K562 (cell line): ENCODE data around the gene KCNH2. TPM values are rescaled to one million over a fixed set of nuclear protein-coding genes. Genes with fewer than 3 reads are reported as not detected.

Source experiments
- FOXM1 ChIP-seq, 2 experiments: fragments of 450-650 bp in 1 of 2; sonication (generic) in 1 of 2; formaldehyde crosslinking in 1 of 2; IDR thresholded peaks; 2 replicates each; pipeline versions ENCODE4 v1.6.1 to v1.9.0; 2017 to 2022; ENCODE audit warnings: low read depth in 2 of 2, mild to moderate bottlenecking in 2 of 2, missing genetic modification reagents in 1 of 2, moderate library complexity in 1 of 2
- HNRNPK ChIP-seq: fragments of 200-400 bp; formaldehyde crosslinking; IDR thresholded peaks from one replicate; pipeline ENCODE4 v1.6.1; 2018; ENCODE audit warnings: mild to moderate bottlenecking, low read depth, low read length; ENCODE audit not compliant: poor library complexity, severe bottlenecking
- HSF4 ChIP-seq: fragments of 250-450 bp; sonication (Bioruptor Pico); IDR thresholded peaks from 2 replicates; pipeline ENCODE4 v2.1.2; 2022; ENCODE audit warnings: mild to moderate bottlenecking, moderate library complexity, borderline replicate concordance
- ILK ChIP-seq: fragments of 450-650 bp; IDR thresholded peaks from 2 replicates; pipeline ENCODE4 v1.6.1; 2016; ENCODE audit warnings: missing genetic modification characterization, low read depth, mild to moderate bottlenecking, missing compliant biosample characterization, moderate library complexity, borderline replicate concordance
- MCM7 ChIP-seq, 2 experiments: fragments of 450-650 bp; IDR thresholded peaks; 2 replicates each; pipeline ENCODE4 v1.6.1; 2016 to 2018
- NR2C2 ChIP-seq, 2 experiments: fragments of 200-800 bp in 1 of 2; sonication (Bioruptor generic) in 1 of 2; sonication (generic) in 1 of 2; formaldehyde crosslinking in 1 of 2; IDR thresholded peaks; 2 replicates each; pipeline versions ENCODE4 v1.6.1 to v1.8.0; 2016 to 2022; ENCODE audit warnings: mild to moderate bottlenecking in 1 of 2, missing compliant biosample characterization in 1 of 2, missing genetic modification characterization in 1 of 2, missing genetic modification reagents in 1 of 2
- SREBF1 ChIP-seq: fragments of 150-350 bp; IDR thresholded peaks from 2 replicates; pipeline ENCODE4 v1.6.1; 2014; ENCODE audit warnings: antibody characterized with exemption, low read depth, low read length, borderline replicate concordance
- ZNF436 ChIP-seq: fragments of 250-450, 450-650 bp; sonication (Bioruptor Pico); formaldehyde crosslinking; IDR thresholded peaks from 2 replicates; pipeline ENCODE4 v1.7.0; 2020; ENCODE audit warnings: mild to moderate bottlenecking
- ZNF444 ChIP-seq: fragments of 250-450 bp; sonication (Bioruptor Pico); IDR thresholded peaks from 2 replicates; pipeline ENCODE4 v1.4.0; 2020; ENCODE audit warnings: mild to moderate bottlenecking, moderate library complexity
- ZNF561 ChIP-seq: fragments of 450-650 bp; formaldehyde crosslinking; conservative IDR thresholded peaks from 2 replicates; pipeline ENCODE4 v1.4.0; 2020; ENCODE audit warnings: mild to moderate bottlenecking, moderate library complexity
- polyA plus RNA-seq, 8 experiments: library from polyadenylated mRNA; depleted of rRNA in 4 of 8; stranded (reverse) in 5 of 8; unstranded in 3 of 8; fragments of >200 nt; fragmentation: Nextera tagmentation in 2 of 8; fragmentation: Illumina TruSeq in 1 of 8; extraction: Ambion mirVana in 2 of 8; extraction: Trizol in 1 of 8; gene quantifications; 2 replicates each; pipeline versions ENCODE4 v1.2.1 to v1.2.3, GENCODE V29; 2011 to 2014; ENCODE audit warnings: inconsistent platforms in 1 of 8, missing spikeins in 1 of 8
- total RNA-seq, 7 experiments: library from RNA; depleted of rRNA in 6 of 7; stranded (reverse); fragments of >200 nt in 6 of 7; fragmentation: Illumina TruSeq in 2 of 7; extraction: Trizol in 2 of 7; gene quantifications; 2 replicates each; pipeline versions ENCODE4 v1.2.1 to v1.2.3, GENCODE V29; 2011 to 2021; ENCODE audit warnings: low replicate concordance in 1 of 7
- TF ChIP-seq, protein P1 (sequence below), 2 experiments: fragments of 250-450 bp in 1 of 2; fragments of 450-650 bp in 1 of 2; sonication (Bioruptor Pico) in 1 of 2; IDR thresholded peaks; 2 replicates each; pipeline versions ENCODE4 v1.6.1 to v1.8.0; 2016 to 2021; ENCODE audit warnings: mild to moderate bottlenecking in 2 of 2, moderate library complexity in 2 of 2, missing compliant biosample characterization in 1 of 2, missing genetic modification characterization in 1 of 2
- TF ChIP-seq, protein P2 (sequence below): fragments of 250-450 bp; sonication (Bioruptor Pico); IDR thresholded peaks from 2 replicates; pipeline ENCODE4 v1.8.0; 2022; ENCODE audit warnings: inconsistent platforms, mild to moderate bottlenecking, moderate library complexity, borderline replicate concordance
- TF ChIP-seq, protein P3 (sequence below): IDR thresholded peaks from 3 replicates; pipeline ENCODE4 v1.6.1; 2011; ENCODE audit warnings: borderline replicate concordance, mild to moderate bottlenecking; ENCODE audit not compliant: insufficient read length, insufficient read depth
- TF ChIP-seq, protein P4 (sequence below): fragments of 250-450 bp; sonication (Bioruptor Pico); IDR thresholded peaks from 2 replicates; pipeline ENCODE4 v1.8.0; 2021; ENCODE audit warnings: moderate library complexity, mild to moderate bottlenecking, inconsistent platforms
- TF ChIP-seq, protein P5 (sequence below): fragments of 250-450 bp; sonication (Bioruptor Pico); IDR thresholded peaks from 2 replicates; pipeline ENCODE4 v1.8.0; 2022; ENCODE audit warnings: moderate library complexity, mild to moderate bottlenecking, inconsistent platforms

Gene KCNH2
- total and polyA plus RNA-seq, 9 of the 15 experiments (the other 6 are each of a cell fraction or from before 2014, with no cell fraction given): 18.1 to 368 (median 218) TPM

DNA sequence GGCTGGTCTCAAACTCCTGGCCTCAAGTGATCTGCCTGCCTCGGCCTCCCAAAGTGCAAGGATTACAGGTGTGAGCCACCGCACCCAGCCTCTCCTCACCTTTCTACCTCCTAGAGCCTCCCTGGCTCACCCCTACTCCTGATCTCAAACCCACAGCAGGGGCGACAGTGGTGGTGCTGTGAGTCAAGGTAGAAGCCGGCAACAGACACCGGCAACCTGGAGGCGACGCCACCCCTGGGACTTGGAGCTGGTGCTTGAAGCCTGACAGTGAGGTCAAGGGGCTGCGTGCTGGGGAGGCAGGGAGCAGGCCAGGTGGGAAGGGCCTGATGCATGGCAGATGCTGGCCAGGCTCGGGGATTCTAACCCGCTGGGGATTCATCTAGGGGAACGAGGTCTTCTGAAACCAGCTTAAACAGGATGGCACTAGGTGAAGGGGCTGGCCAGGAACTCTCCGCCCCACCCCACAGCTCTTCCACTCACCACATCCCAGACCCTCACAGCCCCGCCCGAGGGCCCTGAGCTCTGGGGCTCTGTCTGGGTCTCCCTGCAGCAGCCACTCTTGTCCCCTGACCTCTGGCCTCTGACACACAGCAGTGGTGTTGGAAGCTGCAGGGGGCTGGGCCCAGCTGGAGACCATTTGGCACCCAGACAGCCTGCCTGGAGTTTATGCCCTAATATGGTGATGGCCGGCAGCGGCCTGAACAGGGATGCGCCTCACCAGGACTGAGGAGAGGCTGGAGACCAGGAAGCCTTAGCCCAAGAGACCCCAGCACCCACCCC lies 16.4 kb downstream of the KCNH2 start (continued):
- TF ChIP-seq ZNF444 (no peak), MCM7 (IDR thresholded peaks at IDR 0.05) (no peak), HNRNPK (no peak), HSF4 (CRISPR knock-in tag) (no peak), SREBF1 (no peak), NR2C2 (CRISPR knock-in tag; IDR thresholded peaks at IDR 0.05) (peak; percentile 85; the same call in 1 of the 2 replicates), NR2C2 (tag; IDR thresholded peaks at IDR 0.05) (peak; percentile 92), FOXM1 (IDR thresholded peaks at IDR 0.05; ENCODE audit: low read depth) (no peak), FOXM1 (CRISPR knock-in tag; IDR thresholded peaks at IDR 0.05; ENCODE audit: low read depth) (peak; percentile 63; the same call in 1 of the 2 replicates), ZNF561 (no peak), ILK (tag) (no peak), ZNF436 (CRISPR knock-in tag) (no peak)
- TF ChIP-seq, protein P1, sequence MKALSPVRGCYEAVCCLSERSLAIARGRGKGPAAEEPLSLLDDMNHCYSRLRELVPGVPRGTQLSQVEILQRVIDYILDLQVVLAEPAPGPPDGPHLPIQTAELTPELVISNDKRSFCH (CRISPR knock-in tag; IDR thresholded peaks at IDR 0.05): no peak
- TF ChIP-seq, protein P1 (tag; IDR thresholded peaks at IDR 0.05): peak; percentile 72; the same call in 1 of the 2 replicates
- TF ChIP-seq, protein P2, sequence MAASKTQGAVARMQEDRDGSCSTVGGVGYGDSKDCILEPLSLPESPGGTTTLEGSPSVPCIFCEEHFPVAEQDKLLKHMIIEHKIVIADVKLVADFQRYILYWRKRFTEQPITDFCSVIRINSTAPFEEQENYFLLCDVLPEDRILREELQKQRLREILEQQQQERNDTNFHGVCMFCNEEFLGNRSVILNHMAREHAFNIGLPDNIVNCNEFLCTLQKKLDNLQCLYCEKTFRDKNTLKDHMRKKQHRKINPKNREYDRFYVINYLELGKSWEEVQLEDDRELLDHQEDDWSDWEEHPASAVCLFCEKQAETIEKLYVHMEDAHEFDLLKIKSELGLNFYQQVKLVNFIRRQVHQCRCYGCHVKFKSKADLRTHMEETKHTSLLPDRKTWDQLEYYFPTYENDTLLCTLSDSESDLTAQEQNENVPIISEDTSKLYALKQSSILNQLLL (CRISPR knock-in tag): no peak
- TF ChIP-seq, protein P3, sequence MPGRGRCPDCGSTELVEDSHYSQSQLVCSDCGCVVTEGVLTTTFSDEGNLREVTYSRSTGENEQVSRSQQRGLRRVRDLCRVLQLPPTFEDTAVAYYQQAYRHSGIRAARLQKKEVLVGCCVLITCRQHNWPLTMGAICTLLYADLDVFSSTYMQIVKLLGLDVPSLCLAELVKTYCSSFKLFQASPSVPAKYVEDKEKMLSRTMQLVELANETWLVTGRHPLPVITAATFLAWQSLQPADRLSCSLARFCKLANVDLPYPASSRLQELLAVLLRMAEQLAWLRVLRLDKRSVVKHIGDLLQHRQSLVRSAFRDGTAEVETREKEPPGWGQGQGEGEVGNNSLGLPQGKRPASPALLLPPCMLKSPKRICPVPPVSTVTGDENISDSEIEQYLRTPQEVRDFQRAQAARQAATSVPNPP: no peak
- TF ChIP-seq, protein P4, sequence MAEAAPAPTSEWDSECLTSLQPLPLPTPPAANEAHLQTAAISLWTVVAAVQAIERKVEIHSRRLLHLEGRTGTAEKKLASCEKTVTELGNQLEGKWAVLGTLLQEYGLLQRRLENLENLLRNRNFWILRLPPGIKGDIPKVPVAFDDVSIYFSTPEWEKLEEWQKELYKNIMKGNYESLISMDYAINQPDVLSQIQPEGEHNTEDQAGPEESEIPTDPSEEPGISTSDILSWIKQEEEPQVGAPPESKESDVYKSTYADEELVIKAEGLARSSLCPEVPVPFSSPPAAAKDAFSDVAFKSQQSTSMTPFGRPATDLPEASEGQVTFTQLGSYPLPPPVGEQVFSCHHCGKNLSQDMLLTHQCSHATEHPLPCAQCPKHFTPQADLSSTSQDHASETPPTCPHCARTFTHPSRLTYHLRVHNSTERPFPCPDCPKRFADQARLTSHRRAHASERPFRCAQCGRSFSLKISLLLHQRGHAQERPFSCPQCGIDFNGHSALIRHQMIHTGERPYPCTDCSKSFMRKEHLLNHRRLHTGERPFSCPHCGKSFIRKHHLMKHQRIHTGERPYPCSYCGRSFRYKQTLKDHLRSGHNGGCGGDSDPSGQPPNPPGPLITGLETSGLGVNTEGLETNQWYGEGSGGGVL (CRISPR knock-in tag): no peak
- TF ChIP-seq, protein P5, sequence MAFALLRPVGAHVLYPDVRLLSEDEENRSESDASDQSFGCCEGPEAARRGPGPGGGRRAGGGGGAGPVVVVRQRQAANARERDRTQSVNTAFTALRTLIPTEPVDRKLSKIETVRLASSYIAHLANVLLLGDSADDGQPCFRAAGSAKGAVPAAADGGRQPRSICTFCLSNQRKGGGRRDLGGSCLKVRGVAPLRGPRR: peak; percentile 10; the same call in 1 of the 2 replicates
